ENCODE data around the gene TRIM25. TPM values are rescaled to one million over a fixed set of nuclear protein-coding genes. Genes with fewer than 3 reads are reported as not detected.

Gene TRIM25
- total and polyA plus RNA-seq, 12 donors, result 12.6 to 82.4 (median 56.6) TPM

- 80 to 95% (median 91%) methylated on average over 6 of the region's 6 CpGs for WGBS, 4 donors
- peaks cover 0 to 8% of the 10 kb centered on the region in 2 donors for H3K4me1 ChIP-seq (replicated peaks in 1 of 2)
- H3K4me3 ChIP-seq, result no peak overlapping the region
- TF ChIP-seq CTCF (IDR thresholded peaks at IDR 0.05), result no peak
- TF ChIP-seq POLR2A (IDR thresholded peaks at IDR 0.05), result no peak
- H3K9me3 ChIP-seq (replicated peaks in 1 of 3), result no peaks in the 10 kb centered on the region
- intact Hi-C loops (cut with DNase I), result no loop called here
- no peaks in the 10 kb centered on the region for H3K27me3 ChIP-seq
- H3K27ac ChIP-seq, result no peak overlapping the region
- no peak for DNase-seq
- peaks cover 0 to 34% of the 10 kb centered on the region in 2 donors for H3K36me3 ChIP-seq (replicated peaks in 1 of 2)
Measured at GRCh38 chr17:56936697-56937322, 23.0 kb upstream of the TRIM25 start.

- 93 to 97% (median 95%) methylated on average over 3 of the region's 3 CpGs for WGBS, 4 donors
- Histone ChIP-seq H3K27me3 (no peaks in the 10 kb centered on the region), H3K27ac (no peak overlapping the region), H3K4me3 (no peak overlapping the region), H3K9me3 (replicated peaks in 1 of 3) (peaks cover 0 to 5% (median 0%) of the 10 kb centered on the region in 3 donors), H3K4me1 (replicated peaks in 1 of 2) (peaks cover 0 to 8% of the 10 kb centered on the region in 2 donors), H3K36me3 (replicated peaks in 1 of 2) (peaks cover 0 to 25% of the 10 kb centered on the region in 2 donors)
- TF ChIP-seq CTCF (IDR thresholded peaks at IDR 0.05) (no peak), POLR2A (IDR thresholded peaks at IDR 0.05) (no peak)
- DNase-seq, result no peak
- intact Hi-C loops (cut with DNase I), result no loop called here
Measured at GRCh38 chr17:56935461-56935860, 21.6 kb upstream of the TRIM25 start.

- H3K27ac ChIP-seq, result no peak overlapping the region
- no peak overlapping the region for H3K4me3 ChIP-seq
- peaks cover 0 to 5% (median 0%) of the 10 kb centered on the region in 3 donors for H3K9me3 ChIP-seq (replicated peaks in 1 of 3)
- H3K4me1 ChIP-seq (replicated peaks in 1 of 2), result peaks cover 0 to 8% of the 10 kb centered on the region in 2 donors
- peaks cover 0 to 21% of the 10 kb centered on the region in 2 donors for H3K36me3 ChIP-seq (replicated peaks in 1 of 2)
- DNase-seq, result no peak
- 90 to 99% (median 96%) methylated on average over 4 of the region's 4 CpGs for WGBS, 4 donors
- TF ChIP-seq CTCF (IDR thresholded peaks at IDR 0.05), result no peak
- no peak for TF ChIP-seq POLR2A (IDR thresholded peaks at IDR 0.05)
- intact Hi-C loops (cut with DNase I), result no loop called here
- no peaks in the 10 kb centered on the region for H3K27me3 ChIP-seq
Measured at GRCh38 chr17:56934280-56934679, 20.4 kb upstream of the TRIM25 start.

- Histone ChIP-seq H3K9me3 (replicated peaks in 1 of 3) (peaks cover 0 to 5% (median 0%) of the 10 kb centered on the region in 3 donors), H3K4me1 (replicated peaks in 1 of 2) (peaks cover 0 to 8% of the 10 kb centered on the region in 2 donors), H3K27me3 (no peaks in the 10 kb centered on the region), H3K36me3 (replicated peaks in 1 of 2) (peaks cover 0 to 17% of the 10 kb centered on the region in 2 donors), H3K27ac (no peak overlapping the region), H3K4me3 (no peak overlapping the region)
- intact Hi-C loops (cut with DNase I), result no loop called here
- WGBS, 4 donors, result 81 to 100% (median 96%) methylated on average over 1 of the region's 1 CpG
- DNase-seq, result no peak
- TF ChIP-seq CTCF (IDR thresholded peaks at IDR 0.05) (no peak), POLR2A (IDR thresholded peaks at IDR 0.05) (no peak)
Measured at GRCh38 chr17:56933868-56934267, 20.0 kb upstream of the TRIM25 start.

Measured in adrenal gland (tissue), 12 donors.